Thymus (tissue), 11 donors: Measurements from ENCODE around the gene CCR5. TPM values are rescaled to one million over a fixed set of nuclear protein-coding genes. Genes with fewer than 3 reads are reported as not detected.

Experiments
- DNase-seq, 9 donors: peaks; one replicate each; pipeline ENCODE4 v3.0.0-alpha.2; 2013; ENCODE audit warnings: low spot score in 9 of 9, low read depth in 6 of 9, missing footprints in 1 of 9
- H3K27ac ChIP-seq, 2 donors: one replicate each; pipeline ENCODE4 v1.5.1; 2013; ENCODE audit warnings: control low read depth in 1 of 2, low read depth in 1 of 2, low read length in 1 of 2, mild to moderate bottlenecking in 1 of 2, moderate library complexity in 1 of 2
- H3K27me3 ChIP-seq, 2 donors: one replicate each; pipeline ENCODE4 v1.5.1; 2013; ENCODE audit warnings: low read length in 1 of 2; ENCODE audit not compliant: control insufficient read depth in 2 of 2, insufficient read depth in 1 of 2
- H3K36me3 ChIP-seq, 2 donors: one replicate each; pipeline ENCODE4 v1.5.1; 2013; ENCODE audit warnings: low read length in 1 of 2, mild to moderate bottlenecking in 1 of 2, moderate library complexity in 1 of 2; ENCODE audit not compliant: control insufficient read depth in 2 of 2, insufficient read depth in 2 of 2
- H3K4me1 ChIP-seq, 2 donors: one replicate each; pipeline ENCODE4 v1.5.1; 2013; ENCODE audit warnings: low read length in 2 of 2; ENCODE audit not compliant: control insufficient read depth in 2 of 2, insufficient read depth in 2 of 2
- H3K4me3 ChIP-seq, 2 donors: one replicate each; pipeline ENCODE4 v1.5.1; 2013; ENCODE audit warnings: low read length in 2 of 2, control low read depth in 1 of 2, mild to moderate bottlenecking in 1 of 2
- H3K9me3 ChIP-seq, 2 donors: one replicate each; pipeline ENCODE4 v1.5.1; 2013; ENCODE audit warnings: low read length in 1 of 2, mild to moderate bottlenecking in 1 of 2; ENCODE audit not compliant: control insufficient read depth in 2 of 2, insufficient read depth in 1 of 2
- WGBS: extraction: QIAGEN DNeasy Blood & Tissue Kit; methylation state at CpG from one replicate; pipeline ENCODE4 v1.1.7; 2013; 5-methylcytosine and 5-hydroxymethylcytosine counted together
- polyA plus RNA-seq: library from polyadenylated mRNA; stranded (reverse); fragments of 200-250 nt; gene quantifications from one replicate; pipeline ENCODE4 v1.2.3, GENCODE V29; 2013
- total RNA-seq: library from RNA; stranded (reverse); fragments of 120-200 nt; gene quantifications from one replicate; pipeline ENCODE4 v1.2.4, GENCODE V29; 2013
- donor health status: healthy.

The CCR5 gene
- total and polyA plus RNA-seq, 2 donors: 1.2 to 5.2 TPM

DNA sequence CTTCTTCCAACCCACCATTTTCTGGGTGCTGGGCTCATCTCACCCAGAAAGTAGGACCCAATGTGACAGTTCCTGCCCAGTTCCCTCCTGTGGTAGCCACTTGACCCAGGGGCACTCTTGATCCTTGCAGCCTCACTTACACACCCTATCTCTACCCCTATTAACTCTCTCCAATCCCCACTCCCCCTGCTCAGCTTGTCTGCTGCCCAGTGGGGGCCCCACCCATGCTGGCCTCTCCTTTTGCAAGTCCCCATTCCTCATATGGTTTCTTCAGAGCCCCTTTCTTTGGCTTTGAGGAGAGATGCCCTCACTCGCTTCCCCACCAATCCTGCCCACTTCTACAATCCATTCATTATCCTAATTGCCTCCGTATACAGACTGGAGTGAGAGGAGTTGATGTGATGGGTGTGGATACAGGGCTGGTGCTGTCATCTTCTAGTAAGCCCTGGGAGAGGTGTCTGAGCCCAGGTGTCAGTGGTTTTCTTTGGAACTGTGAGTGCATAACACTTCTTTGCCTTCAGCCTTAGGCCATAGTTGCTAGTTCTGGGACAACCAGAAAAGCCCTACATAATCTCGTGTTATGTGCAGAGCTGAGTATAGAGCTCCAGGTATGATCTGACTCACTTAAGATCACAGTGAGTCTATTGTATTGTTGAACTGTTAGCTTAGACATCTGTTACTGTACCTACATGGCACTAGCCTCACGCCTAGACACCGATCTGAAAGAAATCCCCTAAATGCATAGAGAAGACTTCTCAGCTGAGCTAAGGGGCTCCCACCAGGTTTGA lies 4.8 kb upstream of the CCR5 start:
- no peaks in the 10 kb centered on the region for H3K27me3 ChIP-seq
- no peak overlapping the region for H3K27ac ChIP-seq
- WGBS: 99% methylated on average over 5 of the region's 5 CpGs
- H3K9me3 ChIP-seq: no peaks in the 10 kb centered on the region
- no peaks in the 10 kb centered on the region for H3K36me3 ChIP-seq
- H3K4me3 ChIP-seq: no peak overlapping the region
- H3K4me1 ChIP-seq: peaks cover 0 to 43% of the 10 kb centered on the region in 2 donors
- DNase-seq: no peak

DNA sequence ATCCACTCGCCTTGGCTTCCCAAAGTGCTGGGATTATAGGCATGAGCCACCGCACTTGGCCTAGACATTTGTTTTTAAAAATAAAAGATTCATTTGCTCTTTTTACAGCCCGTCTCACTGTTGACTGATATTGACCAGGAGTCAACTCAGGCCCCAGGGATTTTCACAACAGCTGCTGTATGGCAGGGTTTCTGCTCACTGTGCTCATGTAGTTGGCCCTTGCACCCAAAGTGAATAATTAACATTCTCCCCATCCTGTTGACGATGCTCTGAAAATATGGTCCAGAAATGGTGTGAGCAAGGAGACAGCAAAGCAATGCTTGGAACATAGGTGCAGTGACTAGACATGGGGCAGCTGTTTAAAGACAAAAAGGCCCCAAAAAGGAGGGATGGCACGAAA lies 2.9 kb upstream of the CCR5 start:
- H3K27ac ChIP-seq: no peak overlapping the region
- H3K27me3 ChIP-seq: no peaks in the 10 kb centered on the region
- no peaks in the 10 kb centered on the region for H3K36me3 ChIP-seq
- DNase-seq: no peak
- no peaks in the 10 kb centered on the region for H3K9me3 ChIP-seq
- H3K4me3 ChIP-seq: no peak overlapping the region
- peaks cover 0 to 42% of the 10 kb centered on the region in 2 donors for H3K4me1 ChIP-seq
- WGBS: 97% methylated on average over 5 of the region's 5 CpGs

DNA sequence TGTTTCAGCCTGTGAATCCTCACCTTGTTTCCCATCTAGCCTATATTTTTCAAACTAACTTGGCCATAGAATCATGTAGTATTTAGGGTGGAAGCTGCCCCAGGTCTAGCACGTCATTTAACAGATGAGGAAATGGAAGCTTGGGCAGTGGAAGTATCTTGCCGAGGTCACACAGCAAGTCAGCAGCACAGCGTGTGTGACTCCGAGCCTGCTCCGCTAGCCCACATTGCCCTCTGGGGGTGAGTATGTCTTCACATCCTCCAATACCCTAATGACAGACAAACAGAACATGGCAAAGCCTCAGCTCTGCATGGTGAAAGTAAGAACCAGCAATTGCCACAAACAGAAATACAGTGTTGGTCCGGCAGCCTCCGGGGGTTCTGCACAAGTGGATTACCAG lies 2.2 kb upstream of the CCR5 start:
- Histone ChIP-seq H3K9me3 (no peaks in the 10 kb centered on the region), H3K36me3 (no peaks in the 10 kb centered on the region), H3K27ac (no peak overlapping the region), H3K27me3 (no peaks in the 10 kb centered on the region), H3K4me3 (no peak overlapping the region), H3K4me1 (peaks cover 0 to 44% of the 10 kb centered on the region in 2 donors)
- DNase-seq: peak in 6 of 9 donors; percentile 47 to 88 (median 68)
- WGBS: 61% methylated on average over 7 of the region's 7 CpGs

DNA sequence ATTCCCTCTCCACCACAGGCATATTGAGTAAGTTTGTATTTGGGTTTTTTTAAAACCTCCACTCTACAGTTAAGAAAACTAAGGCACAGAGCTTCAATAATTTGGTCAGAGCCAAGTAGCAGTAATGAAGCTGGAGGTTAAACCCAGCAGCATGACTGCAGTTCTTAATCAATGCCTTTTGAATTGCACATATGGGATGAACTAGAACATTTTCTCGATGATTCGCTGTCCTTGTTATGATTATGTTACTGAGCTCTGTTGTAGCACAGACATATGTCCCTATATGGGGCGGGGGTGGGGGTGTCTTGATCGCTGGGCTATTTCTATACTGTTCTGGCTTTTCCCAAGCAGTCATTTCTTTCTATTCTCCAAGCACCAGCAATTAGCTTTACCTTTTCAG lies 1.6 kb upstream of the CCR5 start:
- peaks cover 0 to 46% of the 10 kb centered on the region in 2 donors for H3K4me1 ChIP-seq
- H3K36me3 ChIP-seq: no peaks in the 10 kb centered on the region
- H3K4me3 ChIP-seq: no peak overlapping the region
- 98% methylated on average over 4 of the region's 4 CpGs for WGBS
- no peak overlapping the region for H3K27ac ChIP-seq
- DNase-seq: no peak
- H3K9me3 ChIP-seq: no peaks in the 10 kb centered on the region
- H3K27me3 ChIP-seq: no peaks in the 10 kb centered on the region

DNA sequence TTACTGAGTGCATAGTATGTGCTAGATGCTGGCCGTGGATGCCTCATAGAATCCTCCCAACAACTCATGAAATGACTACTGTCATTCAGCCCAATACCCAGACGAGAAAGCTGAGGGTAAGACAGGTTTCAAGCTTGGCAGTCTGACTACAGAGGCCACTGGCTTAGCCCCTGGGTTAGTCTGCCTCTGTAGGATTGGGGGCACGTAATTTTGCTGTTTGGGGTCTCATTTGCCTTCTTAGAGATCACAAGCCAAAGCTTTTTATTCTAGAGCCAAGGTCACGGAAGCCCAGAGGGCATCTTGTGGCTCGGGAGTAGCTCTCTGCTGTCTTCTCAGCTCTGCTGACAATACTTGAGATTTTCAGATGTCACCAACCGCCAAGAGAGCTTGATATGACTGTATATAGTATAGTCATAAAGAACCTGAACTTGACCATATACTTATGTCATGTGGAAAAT lies 1.0 kb upstream of the CCR5 start:
- Histone ChIP-seq H3K27me3 (no peaks in the 10 kb centered on the region), H3K4me3 (no peak overlapping the region), H3K27ac (no peak overlapping the region), H3K9me3 (no peaks in the 10 kb centered on the region), H3K4me1 (peaks cover 0 to 51% of the 10 kb centered on the region in 2 donors), H3K36me3 (no peaks in the 10 kb centered on the region)
- WGBS: 88% methylated on average over 6 of the region's 6 CpGs
- no peak for DNase-seq

DNA sequence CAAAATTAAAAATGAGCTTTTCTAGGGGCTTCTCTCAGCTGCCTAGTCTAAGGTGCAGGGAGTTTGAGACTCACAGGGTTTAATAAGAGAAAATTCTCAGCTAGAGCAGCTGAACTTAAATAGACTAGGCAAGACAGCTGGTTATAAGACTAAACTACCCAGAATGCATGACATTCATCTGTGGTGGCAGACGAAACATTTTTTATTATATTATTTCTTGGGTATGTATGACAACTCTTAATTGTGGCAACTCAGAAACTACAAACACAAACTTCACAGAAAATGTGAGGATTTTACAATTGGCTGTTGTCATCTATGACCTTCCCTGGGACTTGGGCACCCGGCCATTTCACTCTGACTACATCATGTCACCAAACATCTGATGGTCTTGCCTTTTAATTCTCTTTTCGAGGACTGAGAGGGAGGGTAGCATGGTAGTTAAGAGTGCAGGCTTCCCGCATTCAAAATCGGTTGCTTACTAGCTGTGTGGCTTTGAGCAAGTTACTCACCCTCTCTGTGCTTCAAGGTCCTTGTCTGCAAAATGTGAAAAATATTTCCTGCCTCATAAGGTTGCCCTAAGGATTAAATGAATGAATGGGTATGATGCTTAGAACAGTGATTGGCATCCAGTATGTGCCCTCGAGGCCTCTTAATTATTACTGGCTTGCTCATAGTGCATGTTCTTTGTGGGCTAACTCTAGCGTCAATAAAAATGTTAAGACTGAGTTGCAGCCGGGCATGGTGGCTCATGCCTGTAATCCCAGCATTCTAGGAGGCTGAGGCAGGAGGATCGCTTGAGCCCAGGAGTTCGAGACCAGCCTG lies 984 bp downstream of the CCR5 start:
- no peak overlapping the region for H3K27ac ChIP-seq
- no peaks in the 10 kb centered on the region for H3K27me3 ChIP-seq
- no peaks in the 10 kb centered on the region for H3K9me3 ChIP-seq
- H3K36me3 ChIP-seq: no peaks in the 10 kb centered on the region
- WGBS: 95% methylated on average over 10 of the region's 10 CpGs
- H3K4me3 ChIP-seq: no peak overlapping the region
- peaks cover 0 to 68% of the 10 kb centered on the region in 2 donors for H3K4me1 ChIP-seq
- no peak for DNase-seq

DNA sequence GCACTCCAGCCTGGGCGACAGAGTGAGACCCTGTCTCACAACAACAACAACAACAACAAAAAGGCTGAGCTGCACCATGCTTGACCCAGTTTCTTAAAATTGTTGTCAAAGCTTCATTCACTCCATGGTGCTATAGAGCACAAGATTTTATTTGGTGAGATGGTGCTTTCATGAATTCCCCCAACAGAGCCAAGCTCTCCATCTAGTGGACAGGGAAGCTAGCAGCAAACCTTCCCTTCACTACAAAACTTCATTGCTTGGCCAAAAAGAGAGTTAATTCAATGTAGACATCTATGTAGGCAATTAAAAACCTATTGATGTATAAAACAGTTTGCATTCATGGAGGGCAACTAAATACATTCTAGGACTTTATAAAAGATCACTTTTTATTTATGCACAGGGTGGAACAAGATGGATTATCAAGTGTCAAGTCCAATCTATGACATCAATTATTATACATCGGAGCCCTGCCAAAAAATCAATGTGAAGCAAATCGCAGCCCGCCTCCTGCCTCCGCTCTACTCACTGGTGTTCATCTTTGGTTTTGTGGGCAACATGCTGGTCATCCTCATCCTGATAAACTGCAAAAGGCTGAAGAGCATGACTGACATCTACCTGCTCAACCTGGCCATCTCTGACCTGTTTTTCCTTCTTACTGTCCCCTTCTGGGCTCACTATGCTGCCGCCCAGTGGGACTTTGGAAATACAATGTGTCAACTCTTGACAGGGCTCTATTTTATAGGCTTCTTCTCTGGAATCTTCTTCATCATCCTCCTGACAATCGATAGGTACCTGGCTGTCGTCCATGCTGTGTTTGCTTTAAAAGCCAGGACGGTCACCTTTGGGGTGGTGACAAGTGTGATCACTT lies 2.0 kb downstream of the CCR5 start:
- H3K4me1 ChIP-seq: peaks cover 0 to 73% of the 10 kb centered on the region in 2 donors
- DNase-seq: peak in 3 of 9 donors; percentile 38 to 70 (median 49)

DNA sequence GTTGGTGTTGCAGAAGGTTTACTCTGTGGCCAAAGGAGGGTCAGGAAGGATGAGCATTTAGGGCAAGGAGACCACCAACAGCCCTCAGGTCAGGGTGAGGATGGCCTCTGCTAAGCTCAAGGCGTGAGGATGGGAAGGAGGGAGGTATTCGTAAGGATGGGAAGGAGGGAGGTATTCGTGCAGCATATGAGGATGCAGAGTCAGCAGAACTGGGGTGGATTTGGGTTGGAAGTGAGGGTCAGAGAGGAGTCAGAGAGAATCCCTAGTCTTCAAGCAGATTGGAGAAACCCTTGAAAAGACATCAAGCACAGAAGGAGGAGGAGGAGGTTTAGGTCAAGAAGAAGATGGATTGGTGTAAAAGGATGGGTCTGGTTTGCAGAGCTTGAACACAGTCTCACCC lies 4.0 kb downstream of the CCR5 start:
- Histone ChIP-seq H3K4me3 (no peak overlapping the region), H3K36me3 (no peaks in the 10 kb centered on the region), H3K27me3 (no peaks in the 10 kb centered on the region), H3K27ac (no peak overlapping the region), H3K9me3 (no peaks in the 10 kb centered on the region), H3K4me1 (peaks cover 0 to 57% of the 10 kb centered on the region in 2 donors)
- over 99% methylated on average over 3 of the region's 3 CpGs for WGBS
- DNase-seq: no peak

More for the DNA sequence above, 2.0 kb downstream of the CCR5 start:
- H3K36me3 ChIP-seq: no peaks in the 10 kb centered on the region
- H3K27ac ChIP-seq: no peak overlapping the region
- no peaks in the 10 kb centered on the region for H3K9me3 ChIP-seq
- H3K27me3 ChIP-seq: no peaks in the 10 kb centered on the region
- no peak overlapping the region for H3K4me3 ChIP-seq
- WGBS: 97% methylated on average over 9 of the region's 9 CpGs
